Measurements from ENCODE around the gene THBS2.

GRCh38 chr6:169293196-169293595 is 39.5 kb upstream of the THBS2 start:
- TF ChIP-seq CTCF (IDR thresholded peaks at IDR 0.05) (no peak), ZFX (IDR thresholded peaks at IDR 0.05; ENCODE audit: borderline replicate concordance) (no peak)
